HCT116 (cell line): ENCODE results near the gene CIITA. TPM values are rescaled to one million over a fixed set of nuclear protein-coding genes. Genes with fewer than 3 reads are reported as not detected.

Experiments used
- ATAC-seq: fragments of 200-7000 bp; cut with Tn5 transposase; 2 replicates; pipeline ENCODE4 v1.9.1; 2020; ENCODE audit warnings: mild to moderate bottlenecking, moderate library complexity
- BruUV-seq: library from RNA; stranded (reverse); fragments of 400-500 nt; replicated peaks from 2 replicates; lab custom pipeline; 2021; lab: Mats Ljungman, UMichigan
- CTCF ChIA-PET: fragments of 300-600 bp; sonication (Branson Sonifier 250); formaldehyde crosslinking; loops from one replicate; lab custom pipeline; 2021; ENCODE audit warnings: antibody characterized with exemption; lab: Charles Lee
- POLR2A ChIA-PET: fragments of 300-600, 350-600 bp; sonication (Branson Sonifier 250); formaldehyde crosslinking; loops from one replicate; lab custom pipeline; 2021; ENCODE audit warnings: antibody characterized with exemption; lab: Charles Lee
- RAD21 ChIA-PET, 2 experiments: fragments of 300-600 bp; sonication (Branson Sonifier 250); formaldehyde crosslinking; loops; one replicate each; lab custom pipeline; 2023; ENCODE audit warnings: low total read pairs in 2 of 2; ENCODE audit not compliant: uncharacterized antibody in 2 of 2, unreplicated experiment in 2 of 2, low non-redundant PET in 1 of 2; lab: Charles Lee
- DNase-seq: peaks from one replicate; pipeline ENCODE4 v3.0.0-alpha.2; 2010; ENCODE audit warnings: low read depth, low spot score
- H2AFZ ChIP-seq: fragments of 200-600 bp; shearing (Covaris generic), sonication (generic); 2 replicates; pipeline ENCODE4 v1.6.1; 2017; ENCODE audit warnings: low read depth, mixed run types, mixed read lengths, antibody characterized with exemption, low read length; ENCODE audit not compliant: poor library complexity, severe bottlenecking
- H3K27ac ChIP-seq: 2 replicates; pipeline ENCODE4 v1.5.1; 2012; ENCODE audit warnings: low read depth, low read length
- H3K27me3 ChIP-seq: fragments of 200-600 bp; sonication (generic); 2 replicates; pipeline ENCODE4 v1.6.1; 2016; ENCODE audit warnings: mixed run types, low read length, mixed read lengths; ENCODE audit not compliant: insufficient read depth
- H3K36me3 ChIP-seq, 2 experiments: fragments of 200-500 bp in 1 of 2; fragments of 200-600 bp in 1 of 2; sonication (Bioruptor generic) in 1 of 2; sonication (generic) in 1 of 2; 2 replicates each; pipeline versions ENCODE4 v1.5.1 to v1.6.1; 2014 to 2016; ENCODE audit warnings: low read length in 2 of 2, inconsistent platforms in 1 of 2, mixed read lengths in 1 of 2, mixed run types in 1 of 2; ENCODE audit not compliant: insufficient read depth in 2 of 2, control insufficient read depth in 1 of 2
- H3K4me1 ChIP-seq, 2 experiments: fragments of 200-600 bp in 1 of 2; sonication (generic) in 1 of 2; 2 replicates each; pipeline versions ENCODE4 v1.5.1 to v1.6.1; 2012 to 2017; ENCODE audit warnings: low read length in 2 of 2, inconsistent platforms in 1 of 2, mild to moderate bottlenecking in 1 of 2, mixed read lengths in 1 of 2, mixed run types in 1 of 2, moderate library complexity in 1 of 2; ENCODE audit not compliant: insufficient read depth in 2 of 2, control insufficient read depth in 1 of 2
- H3K4me2 ChIP-seq: fragments of 200-600 bp; sonication (generic); 2 replicates; pipeline ENCODE4 v1.6.1; 2017; ENCODE audit warnings: mixed run types, low read length, mixed read lengths
- H3K4me3 ChIP-seq, 2 experiments: fragments of 200-600 bp in 1 of 2; sonication (generic) in 1 of 2; replicated peaks in 1 of 2; 2 replicates each; pipeline ENCODE4 v1.5.1; 2011 to 2016; ENCODE audit warnings: low read length in 2 of 2, control low read depth in 1 of 2, low read depth in 1 of 2, mild to moderate bottlenecking in 1 of 2, mixed read lengths in 1 of 2, mixed run types in 1 of 2
- H3K79me2 ChIP-seq: fragments of 200-600 bp; sonication (generic); 2 replicates; pipeline ENCODE4 v1.6.1; 2017; ENCODE audit warnings: mild to moderate bottlenecking, mixed run types, low read length, moderate library complexity, mixed read lengths; ENCODE audit not compliant: insufficient read depth
- H3K9ac ChIP-seq: fragments of 200-600 bp; sonication (generic); 2 replicates; pipeline ENCODE4 v1.6.1; 2016; ENCODE audit warnings: low read length, mixed read lengths
- H3K9me2 ChIP-seq: fragments of 200-600 bp; sonication (generic), shearing (Covaris generic); 2 replicates; pipeline ENCODE4 v1.6.1; 2017; ENCODE audit warnings: mixed run types, mild to moderate bottlenecking, moderate library complexity; ENCODE audit not compliant: insufficient read depth
- H3K9me3 ChIP-seq, 2 experiments: fragments of 200-500 bp in 1 of 2; fragments of 200-600 bp in 1 of 2; sonication (Bioruptor generic) in 1 of 2; sonication (generic) in 1 of 2; 2 replicates each; pipeline ENCODE4 v1.6.1; 2014 to 2017; ENCODE audit warnings: low read length in 2 of 2, mixed read lengths in 2 of 2, inconsistent platforms in 1 of 2, low read depth in 1 of 2, mild to moderate bottlenecking in 1 of 2, mixed run types in 1 of 2, moderate library complexity in 1 of 2; ENCODE audit not compliant: control insufficient read depth in 1 of 2, insufficient read depth in 1 of 2
- H4K20me1 ChIP-seq: fragments of 200-600 bp; sonication (generic), shearing (Covaris generic); 2 replicates; pipeline ENCODE4 v1.6.1; 2017; ENCODE audit warnings: mixed run types, mild to moderate bottlenecking, moderate library complexity; ENCODE audit not compliant: insufficient read depth
- ATF3 ChIP-seq: IDR thresholded peaks from 2 replicates; pipeline ENCODE4 v1.6.1; 2012
- EZH2phosphoT487 ChIP-seq: fragments of 200-600 bp; IDR thresholded peaks from 2 replicates; pipeline ENCODE4 v1.6.1; 2018; ENCODE audit warnings: antibody characterized with exemption, borderline replicate concordance
- FOSL1 ChIP-seq: IDR thresholded peaks from 2 replicates; pipeline ENCODE4 v1.6.1; 2012; ENCODE audit warnings: low read depth
- POLR2A ChIP-seq: IDR thresholded peaks from 2 replicates; pipeline ENCODE4 v1.7.0; 2011; ENCODE audit warnings: borderline replicate concordance; ENCODE audit not compliant: insufficient read depth, insufficient read length; ENCODE audit errors: extremely low read depth
- SRF ChIP-seq: IDR thresholded peaks from 2 replicates; pipeline ENCODE4 v1.6.1; 2012; ENCODE audit warnings: low read depth
- TCF7L2 ChIP-seq: IDR thresholded peaks from 2 replicates; pipeline ENCODE4 v1.7.0; 2011; ENCODE audit warnings: borderline replicate concordance, inconsistent platforms; ENCODE audit not compliant: insufficient read depth, insufficient read length; ENCODE audit errors: extremely low read depth
- intact Hi-C: fragments of 100-400 bp; cut with micrococcal nuclease; formaldehyde crosslinking; loops from 2 replicates; pipeline ENCODE4 v1.10.0; 2022
- total RNA-seq: library from RNA; stranded (reverse); gene quantifications from one replicate; pipeline ENCODE4 v1.2.1, GENCODE V29; 2021; ENCODE audit not compliant: unreplicated experiment
- TF ChIP-seq, protein P1 (sequence below): IDR thresholded peaks from 2 replicates; pipeline ENCODE4 v1.6.1; 2012; ENCODE audit warnings: low read depth

Gene CIITA
- total RNA-seq, 1 experiment from 2014 or later: 0.25 TPM

GRCh38 chr16:10877472-10877946 lies 507 bp downstream of the CIITA start:
- Histone ChIP-seq H3K9me3 (no peaks in the 10 kb centered on the region), H3K36me3 (no peaks in the 10 kb centered on the region), H3K9me2 (no peaks in the 10 kb centered on the region), H3K9ac (no peak overlapping the region), H3K4me3 (no peak overlapping the region), H3K79me2 (no peaks in the 10 kb centered on the region), H3K4me2 (peak overlapping the region; percentile 45; the same call in 1 of the 2 replicates), H3K4me1 (peaks cover 5 to 11% of the 10 kb centered on the region in 2 experiments; a peak in 3 of 4 replicates), H3K27me3 (peaks cover 15% of the 10 kb centered on the region; the same call in 1 of the 2 replicates), H4K20me1 (no peaks in the 10 kb centered on the region), H2AFZ (no peak overlapping the region), H3K27ac (no peak overlapping the region)
- ChIA-PET RAD21 (no interaction called here), POLR2A (no interaction called here), CTCF (no interaction called here)
- intact Hi-C loops: loop anchor here (5.0 to 10.0 kb wide), 2 partner anchors 63 to 135 kb away; partner anchors contain the start of genes NUBP1 and TVP23A
- TF ChIP-seq POLR2A (no peak), TCF7L2 (no peak), FOSL1 (no peak), SRF (no peak), ATF3 (no peak), EZH2phosphoT487 (no peak)
- TF ChIP-seq, protein P1, sequence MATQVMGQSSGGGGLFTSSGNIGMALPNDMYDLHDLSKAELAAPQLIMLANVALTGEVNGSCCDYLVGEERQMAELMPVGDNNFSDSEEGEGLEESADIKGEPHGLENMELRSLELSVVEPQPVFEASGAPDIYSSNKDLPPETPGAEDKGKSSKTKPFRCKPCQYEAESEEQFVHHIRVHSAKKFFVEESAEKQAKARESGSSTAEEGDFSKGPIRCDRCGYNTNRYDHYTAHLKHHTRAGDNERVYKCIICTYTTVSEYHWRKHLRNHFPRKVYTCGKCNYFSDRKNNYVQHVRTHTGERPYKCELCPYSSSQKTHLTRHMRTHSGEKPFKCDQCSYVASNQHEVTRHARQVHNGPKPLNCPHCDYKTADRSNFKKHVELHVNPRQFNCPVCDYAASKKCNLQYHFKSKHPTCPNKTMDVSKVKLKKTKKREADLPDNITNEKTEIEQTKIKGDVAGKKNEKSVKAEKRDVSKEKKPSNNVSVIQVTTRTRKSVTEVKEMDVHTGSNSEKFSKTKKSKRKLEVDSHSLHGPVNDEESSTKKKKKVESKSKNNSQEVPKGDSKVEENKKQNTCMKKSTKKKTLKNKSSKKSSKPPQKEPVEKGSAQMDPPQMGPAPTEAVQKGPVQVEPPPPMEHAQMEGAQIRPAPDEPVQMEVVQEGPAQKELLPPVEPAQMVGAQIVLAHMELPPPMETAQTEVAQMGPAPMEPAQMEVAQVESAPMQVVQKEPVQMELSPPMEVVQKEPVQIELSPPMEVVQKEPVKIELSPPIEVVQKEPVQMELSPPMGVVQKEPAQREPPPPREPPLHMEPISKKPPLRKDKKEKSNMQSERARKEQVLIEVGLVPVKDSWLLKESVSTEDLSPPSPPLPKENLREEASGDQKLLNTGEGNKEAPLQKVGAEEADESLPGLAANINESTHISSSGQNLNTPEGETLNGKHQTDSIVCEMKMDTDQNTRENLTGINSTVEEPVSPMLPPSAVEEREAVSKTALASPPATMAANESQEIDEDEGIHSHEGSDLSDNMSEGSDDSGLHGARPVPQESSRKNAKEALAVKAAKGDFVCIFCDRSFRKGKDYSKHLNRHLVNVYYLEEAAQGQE: no peak
- no TSS peak for BruUV-seq
- DNase-seq (no peak), ATAC-seq (peak; percentile 43)
